Stimulated activated CD8-positive, alpha-beta memory T cell treated with anti-CD3 and anti-CD28 coated beads, Interleukin-15, amount 100 ng/mL, for 24 hours (primary cell): ENCODE results near the gene ZCWPW1.
A peak's percentile ranks its signal among the peaks of the same experiment; 100 is the strongest.

Experiments
- DNase-seq: peaks from one replicate; pipeline ENCODE4 v3.0.0-alpha.2; 2020; ENCODE audit warnings: low read depth

Gene ZCWPW1, protein sequence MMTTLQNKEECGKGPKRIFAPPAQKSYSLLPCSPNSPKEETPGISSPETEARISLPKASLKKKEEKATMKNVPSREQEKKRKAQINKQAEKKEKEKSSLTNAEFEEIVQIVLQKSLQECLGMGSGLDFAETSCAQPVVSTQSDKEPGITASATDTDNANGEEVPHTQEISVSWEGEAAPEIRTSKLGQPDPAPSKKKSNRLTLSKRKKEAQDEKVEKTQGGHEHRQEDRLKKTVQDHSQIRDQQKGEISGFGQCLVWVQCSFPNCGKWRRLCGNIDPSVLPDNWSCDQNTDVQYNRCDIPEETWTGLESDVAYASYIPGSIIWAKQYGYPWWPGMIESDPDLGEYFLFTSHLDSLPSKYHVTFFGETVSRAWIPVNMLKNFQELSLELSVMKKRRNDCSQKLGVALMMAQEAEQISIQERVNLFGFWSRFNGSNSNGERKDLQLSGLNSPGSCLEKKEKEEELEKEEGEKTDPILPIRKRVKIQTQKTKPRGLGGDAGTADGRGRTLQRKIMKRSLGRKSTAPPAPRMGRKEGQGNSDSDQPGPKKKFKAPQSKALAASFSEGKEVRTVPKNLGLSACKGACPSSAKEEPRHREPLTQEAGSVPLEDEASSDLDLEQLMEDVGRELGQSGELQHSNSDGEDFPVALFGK

DNA sequence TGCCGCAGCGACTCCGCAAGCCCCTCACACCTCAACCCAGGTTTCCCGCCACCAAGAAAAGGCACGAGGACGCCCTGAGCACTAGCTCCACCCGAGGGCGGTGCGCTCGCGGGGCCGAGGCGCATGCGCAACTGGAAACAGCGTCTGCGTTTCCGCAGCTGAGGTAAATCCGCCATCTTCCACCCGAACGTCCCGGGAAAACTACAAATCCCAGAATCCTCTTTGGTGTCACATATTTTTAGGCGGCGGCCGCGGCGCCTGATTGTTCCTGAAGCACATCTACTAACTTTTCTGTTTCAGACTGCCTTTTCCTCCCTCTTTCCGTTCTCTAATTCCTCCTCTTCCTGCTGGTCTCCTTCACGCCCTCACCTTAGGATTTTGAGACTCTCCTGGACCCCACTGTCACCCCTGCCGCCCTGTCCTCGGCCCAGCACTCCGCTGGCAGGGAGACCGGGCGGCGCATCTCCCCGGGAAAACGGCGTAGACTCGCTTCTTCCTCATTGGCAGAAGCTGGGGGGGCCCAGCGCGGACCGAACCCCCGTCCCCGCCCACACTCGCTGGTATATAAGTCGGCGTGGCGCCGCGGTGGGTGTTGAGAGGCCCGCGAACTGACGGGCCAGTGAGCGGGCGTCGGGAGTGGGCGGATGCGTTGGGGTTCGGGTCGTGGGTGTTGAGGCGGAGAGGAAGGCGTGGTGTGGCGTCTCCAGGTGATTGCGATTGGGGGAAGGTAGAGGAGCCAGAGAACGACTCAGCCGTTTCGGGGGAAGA, at the start of gene ZCWPW1:
Gene ZCWPW1, minus strand, starts transcription at position 505 of the 768 bp plus-strand sequence. CDS start 8,054 bp downstream, outside the sequence.
- DNase-seq, result peak; percentile 92

DNA sequence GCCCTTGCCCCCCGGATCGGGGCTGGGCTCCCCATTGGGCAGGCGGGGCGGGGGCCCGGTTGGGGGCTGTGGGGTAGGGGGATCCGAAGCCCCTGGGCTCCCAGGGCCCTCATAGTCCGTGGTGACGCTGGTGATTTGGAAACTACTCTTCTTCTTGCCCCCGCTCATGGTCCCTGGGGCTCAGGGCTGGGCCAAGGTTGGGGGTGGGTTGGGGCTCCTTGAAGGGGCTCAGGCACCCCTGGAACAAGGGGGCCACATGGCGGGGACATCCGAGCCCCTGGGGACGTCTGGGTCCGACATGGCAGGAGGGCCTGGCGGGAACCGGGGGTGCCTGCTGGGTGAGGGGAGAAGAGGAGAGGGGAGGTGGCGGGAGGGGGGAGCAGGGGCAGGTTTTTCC, 49.4 kb upstream of the ZCWPW1 start:
- no peak for DNase-seq

DNA sequence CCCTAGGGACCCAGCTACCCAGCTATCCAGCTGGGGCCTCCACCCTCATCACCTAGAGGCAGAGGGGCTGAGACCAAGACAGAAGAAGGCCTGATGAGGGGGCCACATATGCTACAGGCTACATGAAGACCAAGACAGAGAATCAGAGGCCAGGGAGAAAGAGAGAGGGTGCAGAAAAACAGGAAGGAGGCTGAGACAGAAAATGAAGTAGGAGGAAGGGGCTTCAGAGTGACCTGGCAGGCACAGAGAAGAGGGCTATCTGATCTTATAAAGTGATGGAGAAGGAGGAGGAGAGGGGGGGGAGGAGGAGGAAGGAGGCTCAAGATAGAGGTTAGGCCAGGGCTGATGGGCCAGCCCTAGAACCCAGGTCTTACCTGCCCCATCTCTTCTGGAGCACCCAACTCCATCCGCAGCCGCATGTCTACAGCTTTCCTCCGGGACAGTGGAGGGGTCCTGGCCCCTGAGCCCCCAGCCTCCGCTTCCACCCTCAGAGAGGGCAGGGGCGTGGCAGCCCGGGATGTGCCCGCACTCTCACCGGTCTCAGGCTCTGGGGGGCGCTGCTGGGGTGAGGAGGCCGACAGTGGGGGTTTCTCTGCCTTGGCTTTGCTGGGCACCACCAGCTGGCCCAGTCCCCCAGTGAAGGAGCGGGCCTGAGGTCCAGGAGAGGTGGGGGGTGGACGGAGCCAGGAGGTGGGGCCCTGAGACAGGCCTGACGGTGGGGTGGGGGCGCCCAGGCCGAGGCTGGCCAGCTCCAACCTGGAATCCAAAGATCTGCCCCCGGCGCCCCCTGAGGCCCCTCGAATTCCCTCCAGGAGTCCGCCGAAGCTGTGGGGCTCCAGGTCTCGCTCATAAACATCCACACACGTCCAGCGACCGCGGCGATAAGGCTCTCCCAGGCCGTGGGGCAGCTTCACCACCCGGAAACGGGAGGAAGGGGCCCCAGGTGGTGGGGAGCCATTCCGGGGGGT, 48.7 kb upstream of the ZCWPW1 start:
- DNase-seq, result no peak

DNA sequence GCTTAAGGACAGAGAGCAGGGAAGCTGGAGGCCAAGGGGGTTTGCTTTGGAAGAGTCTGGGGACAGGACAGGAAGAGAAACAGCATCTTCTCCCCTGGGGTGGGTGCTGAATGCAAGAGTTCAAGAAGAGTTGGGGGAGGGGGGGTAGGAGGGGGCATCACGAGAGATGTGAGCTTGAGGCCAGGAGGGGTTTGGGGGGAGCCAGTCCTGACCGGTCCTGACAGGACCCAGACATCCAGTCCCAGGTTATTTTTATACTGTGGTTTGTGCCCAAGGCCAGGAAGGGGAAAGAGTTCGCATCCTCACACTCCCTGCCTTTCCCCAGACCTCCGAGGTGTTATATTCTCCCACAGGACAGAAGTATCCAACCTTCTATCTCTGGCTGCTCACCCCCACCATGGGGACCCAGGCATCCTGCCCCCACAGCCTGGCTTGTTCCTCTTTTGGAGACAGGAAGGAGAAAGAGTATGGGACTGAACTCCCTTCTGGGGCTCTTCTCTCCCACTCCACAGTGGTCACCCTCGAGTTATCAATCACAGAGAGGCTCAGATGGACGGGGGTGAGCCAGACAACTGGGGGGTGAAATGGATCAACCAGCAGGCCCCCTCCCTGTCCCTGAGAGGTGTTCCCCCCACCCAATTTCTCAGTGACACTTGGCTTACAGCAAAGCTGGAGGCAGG, 47.7 kb upstream of the ZCWPW1 start:
- no peak for DNase-seq

DNA sequence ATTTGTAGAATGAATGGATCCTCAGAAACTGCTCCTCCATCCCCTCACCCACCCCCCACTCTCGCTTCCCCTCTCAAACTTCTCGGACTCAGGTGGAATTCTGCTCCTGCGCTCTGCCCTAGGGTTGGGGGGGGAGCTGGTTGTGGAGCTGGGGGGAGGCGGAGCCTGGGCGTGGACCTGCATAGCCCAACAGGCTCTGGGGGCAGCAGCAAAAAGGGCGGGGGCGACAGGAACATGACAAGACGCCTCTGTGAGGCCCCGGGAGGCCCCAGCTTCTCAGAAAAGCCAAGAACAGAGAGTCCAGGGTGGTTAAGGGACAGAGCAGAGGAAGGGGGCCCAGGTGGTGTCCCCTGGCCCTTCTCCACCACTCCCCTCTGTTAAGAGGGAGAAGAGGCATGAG, 47.0 kb upstream of the ZCWPW1 start:
- no peak for DNase-seq

DNA sequence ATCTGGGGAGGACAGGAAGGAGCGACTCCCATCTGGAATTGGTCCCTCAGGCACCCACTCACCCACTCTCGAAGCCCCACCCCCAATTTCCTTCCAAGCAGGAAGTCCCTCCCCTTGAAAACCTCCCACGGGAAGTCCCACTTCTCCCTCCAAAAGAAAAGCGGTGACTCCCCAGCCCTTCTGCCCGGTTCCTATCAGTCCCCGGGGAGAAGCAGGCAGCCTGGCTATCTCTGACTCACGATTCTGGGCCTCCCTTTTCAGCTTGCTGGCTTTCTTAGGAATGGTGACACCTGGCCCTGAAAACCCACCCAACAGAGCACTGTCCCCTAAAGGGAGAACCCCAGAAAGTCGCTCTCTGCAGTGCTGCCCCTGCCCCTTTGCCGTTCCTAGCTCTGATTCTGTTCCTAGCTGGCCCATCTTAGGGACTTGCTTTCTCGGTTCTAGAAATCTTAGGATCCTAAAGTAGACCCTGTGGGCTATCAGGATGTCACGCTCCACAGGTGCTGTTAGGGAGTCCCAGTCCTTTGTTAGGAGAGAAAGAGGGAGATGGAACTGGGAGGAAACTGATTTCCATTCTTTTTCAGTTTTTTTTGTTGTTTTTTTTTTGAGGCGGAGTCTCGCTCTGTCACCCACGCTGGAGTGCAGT, 44.5 kb upstream of the ZCWPW1 start:
- DNase-seq, result no peak

DNA sequence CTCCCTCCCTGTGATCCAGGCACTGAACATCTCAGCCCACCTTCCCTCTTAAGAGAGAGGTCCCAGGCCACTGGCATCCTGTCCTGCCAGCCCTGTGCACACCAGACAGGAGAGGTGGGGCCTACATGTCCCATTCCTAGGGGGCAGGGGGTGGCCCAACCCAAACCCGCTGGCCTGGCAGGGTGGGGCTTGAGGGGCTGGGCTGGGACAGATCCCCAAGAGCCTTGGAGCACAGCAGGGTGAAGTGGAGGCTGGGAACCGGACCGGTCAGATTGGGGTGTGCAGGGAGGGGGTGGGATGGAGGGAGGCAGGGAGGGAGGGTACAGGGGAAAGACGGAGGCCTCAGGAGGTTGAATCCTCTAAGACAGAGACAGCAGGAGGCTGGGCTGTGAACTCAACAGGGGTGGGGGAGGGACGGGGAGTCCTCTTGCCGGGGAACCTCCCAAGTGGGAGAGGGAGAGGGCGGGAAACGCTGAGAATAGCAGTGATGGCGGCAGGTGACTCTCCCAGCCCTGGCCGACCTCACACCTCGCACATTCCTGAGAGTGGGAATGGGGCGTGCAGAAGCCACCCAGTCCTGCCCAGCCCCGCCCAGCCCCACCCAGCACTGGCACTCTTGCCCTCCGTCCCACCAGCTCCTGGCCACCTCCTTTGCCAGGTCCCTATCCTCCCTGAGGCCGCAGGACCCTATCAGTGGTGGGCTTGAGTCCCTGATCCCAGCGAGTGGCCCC, 43.8 kb upstream of the ZCWPW1 start:
- no peak for DNase-seq

DNA sequence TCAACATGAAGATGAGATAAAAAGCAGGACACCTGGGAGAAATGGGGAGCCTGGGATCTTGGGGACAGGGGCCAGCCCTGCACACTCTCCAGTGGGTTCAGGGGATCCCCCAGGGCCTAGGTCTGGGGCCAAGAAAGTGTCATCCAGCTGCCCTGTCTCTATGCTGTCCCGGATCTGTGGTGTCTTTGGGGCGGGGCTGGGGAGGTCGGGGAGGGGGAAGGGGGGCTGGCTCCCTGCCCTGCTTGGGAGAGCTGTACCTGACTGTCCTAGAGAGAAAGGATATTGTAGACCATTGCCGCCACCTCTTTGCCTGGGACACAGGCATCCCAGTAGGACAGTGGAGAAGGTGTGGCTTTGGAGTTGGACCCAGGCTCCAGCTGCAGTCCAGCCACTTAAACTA, 42.5 kb upstream of the ZCWPW1 start:
- no peak for DNase-seq

DNA sequence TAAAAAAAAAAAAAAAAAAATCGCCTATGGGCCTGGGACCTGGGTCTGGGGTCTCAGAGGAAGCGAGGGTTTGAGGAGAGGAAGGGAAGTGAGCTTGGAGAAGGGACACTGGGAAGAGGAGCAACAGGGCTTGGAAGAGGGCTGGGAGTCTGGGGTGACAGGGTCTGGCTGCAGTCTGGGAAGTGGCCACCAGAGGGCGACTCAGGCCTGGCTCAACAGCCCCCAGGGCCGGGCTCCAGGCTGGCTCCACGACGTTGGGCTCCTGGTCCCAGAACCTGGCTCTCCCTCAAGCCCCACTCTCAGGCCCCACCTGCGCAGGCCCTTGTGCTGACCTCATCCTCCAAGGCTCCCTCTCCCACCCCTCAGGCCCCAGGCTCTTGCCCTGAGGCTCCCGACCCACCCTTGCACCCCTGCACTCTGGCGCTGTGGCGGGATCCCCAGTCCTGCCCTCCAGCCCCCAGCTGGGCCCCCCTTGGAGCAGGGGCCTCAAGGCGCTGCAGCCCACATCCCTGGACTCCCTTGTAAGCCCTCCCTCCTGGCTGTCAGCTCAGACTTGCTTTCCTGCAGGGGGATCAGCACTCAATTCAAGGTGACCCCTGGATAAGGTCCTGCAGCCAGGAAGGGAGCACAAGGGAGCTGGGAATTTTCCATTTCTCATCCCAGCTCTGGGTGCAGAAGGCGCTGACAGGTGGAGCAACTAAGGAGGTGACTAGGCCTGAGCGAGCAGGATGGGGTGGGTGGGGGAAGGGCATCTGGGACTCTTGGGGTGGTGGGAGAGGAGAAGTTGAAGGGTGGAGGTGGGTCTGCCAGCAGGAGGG, 40.9 kb upstream of the ZCWPW1 start:
- peak; percentile 89 for DNase-seq

DNA sequence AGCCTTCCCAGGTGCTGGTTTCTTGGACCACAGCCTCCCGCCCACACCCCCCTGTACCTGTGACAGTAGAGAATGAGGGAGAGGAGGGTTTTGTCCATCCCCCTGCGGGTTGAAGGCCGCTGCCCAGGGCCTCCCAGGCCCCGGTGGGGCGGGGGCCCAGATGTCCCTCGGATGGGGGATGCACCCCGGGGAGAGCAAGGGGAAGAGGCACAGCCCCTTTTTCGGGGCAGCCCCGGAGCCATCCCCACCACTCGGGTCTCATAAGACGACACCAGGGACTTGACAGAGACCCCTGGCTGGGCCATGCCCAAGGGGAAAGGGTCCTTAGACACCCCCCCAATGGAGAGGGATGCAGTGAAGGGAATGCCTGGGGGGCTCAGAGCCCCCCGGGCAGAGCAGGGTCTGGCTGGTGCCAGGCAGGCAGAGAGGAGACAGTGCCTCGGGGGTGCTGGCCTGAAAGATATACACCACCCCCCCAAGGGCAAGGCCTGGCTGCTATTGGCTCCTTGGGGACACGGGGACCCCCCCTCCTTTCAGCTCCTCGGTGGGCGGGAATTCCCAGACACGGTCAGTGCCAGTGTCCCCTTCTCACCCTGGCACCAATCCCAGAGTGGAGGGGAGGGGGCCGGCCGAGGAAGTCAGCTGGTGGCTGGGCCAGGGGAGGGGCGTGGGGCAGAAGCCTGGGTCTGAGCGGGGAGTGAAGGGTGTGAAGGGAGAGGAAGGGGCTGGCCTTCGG, 39.3 kb upstream of the ZCWPW1 start:
- no peak for DNase-seq

DNA sequence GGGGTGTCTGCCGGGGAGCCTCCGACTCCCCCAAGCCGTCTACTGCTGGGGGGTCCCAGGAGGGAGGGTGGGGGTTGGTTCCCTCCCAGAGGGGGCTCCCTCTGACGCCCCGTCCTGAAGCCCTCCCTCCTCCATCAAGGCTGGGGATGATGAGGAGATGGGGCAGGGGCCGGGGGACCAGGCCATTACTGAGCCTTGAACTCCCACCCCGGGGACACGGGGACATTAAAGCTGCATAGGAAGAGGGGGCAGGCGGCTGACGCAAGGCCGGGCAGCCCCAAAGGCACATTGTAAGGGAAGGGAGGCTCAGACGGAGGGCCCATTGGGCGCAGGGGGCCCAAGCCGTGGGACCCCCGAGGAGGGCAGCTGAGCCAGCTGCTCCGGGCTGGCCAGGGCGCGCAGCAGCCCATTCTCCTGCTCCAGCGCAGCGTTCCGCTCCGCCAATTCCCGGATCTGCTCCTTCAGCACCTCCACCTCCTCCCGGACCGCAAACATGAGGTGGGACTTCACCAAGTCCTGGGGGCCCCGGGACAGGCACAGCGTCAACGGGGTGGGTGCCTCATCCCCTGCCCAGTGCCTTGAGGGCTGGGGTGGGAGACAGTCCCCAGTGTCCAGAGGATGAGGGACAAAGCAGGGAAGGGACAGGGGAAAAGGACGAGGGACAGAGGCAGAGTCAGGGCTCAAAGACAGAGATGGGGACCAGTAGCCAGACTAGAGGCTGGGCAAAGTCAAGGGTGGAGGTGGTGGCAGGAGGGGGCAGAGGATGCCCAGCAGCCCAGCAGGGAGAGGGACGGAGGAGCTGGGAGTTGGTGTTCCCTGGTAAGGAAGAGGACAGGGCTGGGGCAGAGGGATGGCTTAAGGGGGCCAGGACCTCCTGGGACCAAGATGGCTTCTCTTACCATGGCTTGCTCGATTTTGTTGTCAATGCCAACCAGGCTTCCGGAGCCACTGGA, 38.4 kb upstream of the ZCWPW1 start:
- no peak for DNase-seq

DNA sequence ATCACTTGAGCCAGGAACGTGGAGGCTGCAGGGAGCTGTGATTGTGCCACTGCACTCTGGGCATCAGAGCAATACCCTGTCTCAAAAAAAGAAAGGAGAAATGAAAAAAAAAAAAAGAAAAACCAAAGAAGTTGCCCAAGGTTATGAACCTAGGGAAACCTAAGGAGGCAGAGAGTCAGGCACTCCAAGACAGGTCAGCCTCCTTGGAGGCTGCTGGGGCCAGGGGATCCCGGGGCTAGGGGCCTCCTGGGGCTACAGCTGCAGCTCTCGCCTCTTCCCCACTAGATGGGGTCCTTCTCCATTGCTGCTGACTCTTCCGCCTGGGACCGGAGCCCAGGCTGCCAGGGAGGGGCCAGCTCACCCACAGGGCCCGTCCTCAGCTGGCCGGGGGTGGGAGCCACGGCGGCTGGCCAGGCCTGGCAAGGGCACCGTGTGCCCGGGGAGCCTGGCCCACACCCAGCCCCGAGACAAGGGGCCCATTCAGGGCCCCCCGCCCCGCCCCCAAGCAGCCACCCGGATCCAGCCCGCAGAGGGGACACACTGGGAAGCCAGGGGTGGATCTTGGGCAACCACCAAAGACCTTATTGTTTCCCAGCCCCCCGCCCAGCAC, 37.3 kb upstream of the ZCWPW1 start:
- no peak for DNase-seq

DNA sequence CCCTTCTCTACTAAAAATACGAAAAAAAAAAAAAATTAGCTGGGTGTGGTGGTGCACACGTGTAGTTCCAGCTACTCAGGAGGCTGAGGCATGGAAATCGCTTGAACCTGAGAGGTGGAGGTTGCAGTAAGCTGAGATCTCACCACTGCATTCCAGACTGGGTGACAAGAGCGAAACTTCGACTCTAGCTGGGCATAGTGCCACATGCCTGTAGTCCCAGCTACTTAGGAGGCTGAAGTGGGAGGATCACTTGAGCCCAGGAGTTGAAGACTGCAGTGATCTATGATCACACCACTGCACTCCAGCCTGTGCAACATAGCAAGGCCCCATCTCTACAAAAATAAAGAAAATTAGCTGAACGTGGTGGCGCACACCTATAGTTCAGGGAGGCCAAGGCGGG, 36.8 kb upstream of the ZCWPW1 start:
- DNase-seq, result no peak

DNA sequence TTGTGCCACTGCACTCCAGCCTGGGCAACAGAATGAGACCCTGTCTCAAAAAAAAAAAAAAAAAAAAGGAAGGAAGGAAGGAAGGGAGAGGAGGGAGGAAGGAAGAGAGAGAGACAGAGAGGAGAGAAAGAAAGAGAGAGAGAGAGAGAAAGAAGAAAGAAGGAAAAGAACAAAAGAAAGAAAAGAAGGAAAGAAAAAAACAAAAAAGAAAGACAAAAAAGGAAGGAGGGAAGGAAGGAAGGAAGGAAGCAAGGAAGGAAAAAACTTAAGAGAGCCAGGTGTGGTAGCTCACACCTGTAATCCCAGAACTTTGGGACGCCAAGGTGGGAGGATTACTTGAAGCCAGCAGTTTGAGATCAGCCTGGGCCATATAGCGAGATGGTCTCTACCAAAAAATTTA, 36.3 kb upstream of the ZCWPW1 start:
- no peak for DNase-seq

DNA sequence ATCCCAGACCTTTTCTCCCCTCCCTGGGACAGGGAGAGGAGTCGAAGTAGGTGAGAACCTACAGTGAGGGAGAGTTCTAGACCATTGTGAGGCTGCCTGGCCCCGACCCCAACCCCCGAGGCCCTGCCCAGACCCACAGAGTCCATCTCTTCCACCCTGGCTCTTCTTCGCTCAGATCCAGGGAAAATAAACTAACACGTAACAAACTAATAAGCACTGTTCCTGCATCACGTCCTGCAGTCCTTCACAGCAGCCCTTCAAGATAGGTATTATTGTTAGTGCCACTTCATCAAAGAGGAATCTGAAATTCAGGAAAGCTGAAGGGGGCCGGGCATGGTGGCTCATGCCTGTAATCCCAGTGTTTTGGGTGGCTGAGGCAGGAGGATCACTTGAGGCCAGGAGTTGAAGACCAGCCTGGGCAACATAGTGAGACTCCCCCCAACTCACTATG, 35.7 kb upstream of the ZCWPW1 start, which contains the start of gene SPACDR:
Gene SPACDR, minus strand, starts transcription at position 51 of the 451 bp plus-strand sequence. CDS start 235 bp downstream, outside the sequence.
- no peak for DNase-seq

DNA sequence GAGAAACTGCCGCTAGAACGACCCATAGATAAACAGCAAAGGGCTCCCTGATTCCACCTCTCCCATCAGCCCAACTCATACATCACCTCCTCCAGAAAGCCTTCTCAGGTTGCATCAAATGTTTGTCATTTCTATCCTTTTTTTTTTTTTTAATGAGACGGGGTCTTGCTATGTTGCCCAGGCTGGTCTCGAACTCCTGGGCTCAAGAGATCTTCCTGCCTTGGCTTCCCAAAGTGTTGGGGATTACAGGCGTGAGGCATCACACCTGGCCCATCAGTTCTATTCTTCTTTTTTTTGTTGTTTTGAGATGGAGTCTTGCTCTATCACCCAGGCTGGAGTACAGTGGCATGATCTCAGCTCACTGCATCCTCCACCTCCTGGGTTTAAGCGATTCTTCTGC, 28.5 kb upstream of the ZCWPW1 start:
- no peak for DNase-seq
